ENCODE results near the gene ANKRD6. TPM values are rescaled to one million over a fixed set of nuclear protein-coding genes. Genes with fewer than 3 reads are reported as not detected.

Gene ANKRD6
- total and polyA plus RNA-seq, 8 donors = 14.1 to 50.7 (median 37.2) TPM

DNA sequence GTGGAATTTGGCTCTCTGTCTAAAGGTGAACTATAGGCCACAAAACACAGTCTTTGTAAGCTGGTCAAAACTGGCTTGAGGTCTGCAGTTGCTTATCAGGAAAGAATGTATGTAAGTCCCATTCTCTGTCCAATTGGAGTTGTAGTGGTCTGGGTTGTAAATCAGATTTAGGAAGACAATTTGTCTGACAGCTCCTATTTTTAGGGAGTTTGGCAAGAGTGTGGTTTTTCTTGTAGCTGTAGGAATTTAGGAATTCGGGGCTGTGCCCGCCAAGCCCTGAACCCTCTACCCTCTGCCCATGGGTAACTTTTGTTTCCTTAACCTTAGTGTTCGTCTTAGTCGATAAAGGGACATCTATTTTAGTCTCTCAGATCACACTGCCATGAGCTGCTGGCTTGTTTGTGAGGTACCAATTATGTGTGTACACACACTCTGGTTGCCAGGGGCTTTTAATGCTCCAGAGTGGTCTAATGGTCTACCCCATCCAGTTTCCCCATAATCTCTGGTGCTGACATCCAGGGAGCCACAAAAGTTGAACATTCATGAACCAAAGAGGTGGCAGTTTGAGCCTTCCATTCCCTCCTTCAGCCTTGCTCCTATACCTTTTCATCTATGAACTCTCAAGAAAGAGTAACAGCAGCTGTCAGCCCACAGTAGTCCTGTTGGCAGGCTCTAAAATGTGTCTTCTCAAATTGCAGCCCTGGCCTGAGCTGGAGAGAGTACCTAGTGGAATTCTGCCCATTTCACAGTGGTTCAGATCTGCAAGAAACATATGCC is 93.0 kb downstream of the ANKRD6 start:
- intact Hi-C loops (cut with DNase I) = no loop called here
- H3K36me3 ChIP-seq = no peaks in the 10 kb centered on the region

DNA sequence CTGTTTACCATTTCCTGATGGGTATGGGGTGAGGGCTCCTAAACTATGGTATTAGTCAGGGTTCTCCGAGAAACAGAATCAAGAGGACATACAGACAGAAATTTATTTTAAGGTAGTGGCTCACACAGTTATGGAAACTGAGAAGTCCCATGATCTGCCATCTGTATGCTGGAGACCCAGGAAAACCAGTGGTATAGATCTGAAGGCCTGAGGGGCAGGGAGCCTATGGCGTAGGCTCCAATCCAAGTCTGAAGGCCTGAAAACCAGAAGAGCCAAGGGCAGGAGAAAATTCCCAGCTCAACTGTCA is 93.6 kb downstream of the ANKRD6 start:
- TF ChIP-seq, protein P1, sequence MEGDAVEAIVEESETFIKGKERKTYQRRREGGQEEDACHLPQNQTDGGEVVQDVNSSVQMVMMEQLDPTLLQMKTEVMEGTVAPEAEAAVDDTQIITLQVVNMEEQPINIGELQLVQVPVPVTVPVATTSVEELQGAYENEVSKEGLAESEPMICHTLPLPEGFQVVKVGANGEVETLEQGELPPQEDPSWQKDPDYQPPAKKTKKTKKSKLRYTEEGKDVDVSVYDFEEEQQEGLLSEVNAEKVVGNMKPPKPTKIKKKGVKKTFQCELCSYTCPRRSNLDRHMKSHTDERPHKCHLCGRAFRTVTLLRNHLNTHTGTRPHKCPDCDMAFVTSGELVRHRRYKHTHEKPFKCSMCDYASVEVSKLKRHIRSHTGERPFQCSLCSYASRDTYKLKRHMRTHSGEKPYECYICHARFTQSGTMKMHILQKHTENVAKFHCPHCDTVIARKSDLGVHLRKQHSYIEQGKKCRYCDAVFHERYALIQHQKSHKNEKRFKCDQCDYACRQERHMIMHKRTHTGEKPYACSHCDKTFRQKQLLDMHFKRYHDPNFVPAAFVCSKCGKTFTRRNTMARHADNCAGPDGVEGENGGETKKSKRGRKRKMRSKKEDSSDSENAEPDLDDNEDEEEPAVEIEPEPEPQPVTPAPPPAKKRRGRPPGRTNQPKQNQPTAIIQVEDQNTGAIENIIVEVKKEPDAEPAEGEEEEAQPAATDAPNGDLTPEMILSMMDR (IDR thresholded peaks at IDR 0.05) = no peak
- intact Hi-C loops (cut with DNase I) = no loop called here
- ATAC-seq (no peak), DNase-seq (no peak)
- Histone ChIP-seq H3K4me3 (no peak overlapping the region), H3K9me3 (no peaks in the 10 kb centered on the region), H3K27me3 (no peaks in the 10 kb centered on the region), H3K27ac (no peak overlapping the region), H3K36me3 (no peaks in the 10 kb centered on the region), H3K4me1 (no peaks in the 10 kb centered on the region)

More for the DNA sequence above, 93.0 kb downstream of the ANKRD6 start:
- H3K27me3 ChIP-seq = no peaks in the 10 kb centered on the region
- H3K27ac ChIP-seq = no peak overlapping the region
- DNase-seq = no peak
- no peaks in the 10 kb centered on the region for H3K9me3 ChIP-seq
- H3K4me1 ChIP-seq = no peaks in the 10 kb centered on the region
- TF ChIP-seq, protein P1 (IDR thresholded peaks at IDR 0.05) = no peak
- ATAC-seq = no peak
- H3K4me3 ChIP-seq = no peak overlapping the region

DNA sequence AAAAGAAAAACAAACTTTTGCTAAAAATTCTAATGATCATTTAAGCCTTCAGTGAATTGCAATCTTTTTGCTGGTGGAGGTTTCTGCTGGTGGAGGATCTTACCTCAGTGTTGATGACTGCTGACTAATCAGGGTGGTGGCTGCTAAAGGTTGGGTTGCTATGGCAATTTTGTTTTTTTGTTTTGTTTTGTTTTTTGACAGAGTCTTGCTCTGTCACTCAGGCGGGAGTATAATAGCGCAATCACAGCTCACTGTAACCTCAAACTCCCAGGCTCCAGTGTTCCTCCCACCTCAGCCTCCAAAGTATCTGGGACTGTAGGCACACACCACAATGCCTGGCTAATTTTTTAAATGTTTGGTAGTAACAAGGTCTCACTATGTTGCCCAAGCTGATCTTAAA is 94.7 kb downstream of the ANKRD6 start:
- intact Hi-C loops (cut with DNase I) = no loop called here
- Histone ChIP-seq H3K9me3 (no peaks in the 10 kb centered on the region), H3K27me3 (no peaks in the 10 kb centered on the region), H3K27ac (no peak overlapping the region), H3K4me1 (no peaks in the 10 kb centered on the region), H3K4me3 (no peak overlapping the region), H3K36me3 (no peaks in the 10 kb centered on the region)
- TF ChIP-seq, protein P1 (IDR thresholded peaks at IDR 0.05) = no peak
- ATAC-seq (no peak), DNase-seq (no peak)

DNA sequence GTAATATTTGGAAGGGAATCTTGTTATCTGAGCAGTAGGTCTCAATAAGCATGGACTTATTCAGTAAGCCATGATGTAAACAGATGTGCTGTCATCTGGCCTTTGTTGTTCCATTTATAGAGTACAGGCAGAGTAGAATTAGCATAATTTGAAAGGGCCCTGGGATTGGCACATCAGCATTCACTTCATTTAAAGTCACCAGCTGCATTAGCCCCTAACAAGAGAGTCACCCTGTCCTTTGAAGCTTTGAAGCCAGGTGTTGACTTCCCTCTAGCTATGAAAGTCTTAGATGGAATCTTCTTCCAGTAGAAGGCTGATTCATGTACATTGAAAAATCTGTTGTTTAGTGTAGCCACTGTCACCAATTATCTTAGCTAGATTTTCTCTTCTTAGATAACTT is 95.9 kb downstream of the ANKRD6 start:
- DNase-seq (no peak), ATAC-seq (no peak)
- Histone ChIP-seq H3K4me1 (no peaks in the 10 kb centered on the region), H3K9me3 (no peaks in the 10 kb centered on the region), H3K36me3 (no peaks in the 10 kb centered on the region), H3K27me3 (no peaks in the 10 kb centered on the region), H3K27ac (no peak overlapping the region), H3K4me3 (no peak overlapping the region)
- intact Hi-C loops (cut with DNase I) = no loop called here
- TF ChIP-seq, protein P1 (IDR thresholded peaks at IDR 0.05) = no peak

DNA sequence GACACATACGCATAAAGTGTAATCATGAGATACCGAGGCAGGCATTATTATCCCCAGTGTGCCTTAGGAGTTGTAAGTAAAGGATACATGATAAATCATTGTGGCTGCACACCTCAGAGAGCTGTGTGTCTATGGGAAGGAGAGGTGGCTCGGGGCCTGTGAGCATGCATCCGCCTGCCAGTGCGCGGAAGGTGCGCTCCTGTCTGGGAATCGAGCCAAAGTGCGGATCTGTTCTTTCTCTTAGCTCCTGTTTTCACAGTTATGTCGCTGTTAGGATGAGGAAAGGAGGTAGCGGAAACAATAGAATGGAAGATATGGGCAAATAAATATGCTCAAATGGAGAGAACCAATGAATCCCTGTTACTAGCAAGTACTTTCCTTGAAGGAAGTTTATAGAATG is 98.0 kb downstream of the ANKRD6 start:
- DNase-seq (no peak), ATAC-seq (no peak)
- H3K4me3 ChIP-seq = no peak overlapping the region
- TF ChIP-seq, protein P1 (IDR thresholded peaks at IDR 0.05) = no peak
- H3K27ac ChIP-seq = no peak overlapping the region
- no peaks in the 10 kb centered on the region for H3K4me1 ChIP-seq
- no peaks in the 10 kb centered on the region for H3K27me3 ChIP-seq
- no peaks in the 10 kb centered on the region for H3K36me3 ChIP-seq
- intact Hi-C loops (cut with DNase I) = no loop called here
- no peaks in the 10 kb centered on the region for H3K9me3 ChIP-seq
